22Rv1 (cell line): ENCODE results near the gene RBM15B.

ENCODE experiments used
- CTCF ChIP-seq: fragments of 450-650 bp; IDR thresholded peaks from 2 replicates; pipeline ENCODE4 v1.5.1; 2017; ENCODE audit warnings: mild to moderate bottlenecking
- ZFX ChIP-seq: fragments of 450-650 bp; IDR thresholded peaks from 2 replicates; pipeline ENCODE4 v1.6.1; 2017; ENCODE audit warnings: antibody characterized with exemption, borderline replicate concordance

GRCh38 chr3:51360806-51361205 is 30.3 kb upstream of the RBM15B start:
- TF ChIP-seq CTCF = no peak
- no peak for TF ChIP-seq ZFX
